K562 (cell line): ENCODE results near the gene SNRNP48. TPM values are rescaled to one million over a fixed set of nuclear protein-coding genes. Genes with fewer than 3 reads are reported as not detected.

Experiments used
- FOXP1 ChIP-seq: sonication (generic); formaldehyde crosslinking; IDR thresholded peaks from 2 replicates; pipeline ENCODE4 v1.8.0; 2022; ENCODE audit warnings: mild to moderate bottlenecking, missing genetic modification reagents
- GABPA ChIP-seq: fragments of 200-800 bp; sonication (Bioruptor generic); conservative IDR thresholded peaks from 2 replicates; pipeline ENCODE4 v1.6.1; 2016; ENCODE audit warnings: low read depth, missing genetic modification characterization, missing compliant biosample characterization
- HDAC6 ChIP-seq: IDR thresholded peaks from 2 replicates; pipeline ENCODE4 v1.6.1; 2012; ENCODE audit warnings: low read depth, mild to moderate bottlenecking, control low read depth, inconsistent platforms, low read length, moderate library complexity
- MNT ChIP-seq, 2 experiments: fragments of 450-650 bp; conservative IDR thresholded peaks; 2 replicates each; pipeline ENCODE4 v1.6.1; 2017; ENCODE audit warnings: mild to moderate bottlenecking in 2 of 2, moderate library complexity in 2 of 2
- RB1 ChIP-seq: fragments of 450-650 bp; IDR thresholded peaks from 2 replicates; pipeline ENCODE4 v1.6.1; 2017; ENCODE audit warnings: low read depth, mild to moderate bottlenecking
- TFAP4 ChIP-seq: sonication (generic); formaldehyde crosslinking; IDR thresholded peaks from 2 replicates; pipeline ENCODE4 v1.8.0; 2022; ENCODE audit warnings: missing genetic modification reagents, mild to moderate bottlenecking, moderate library complexity, borderline replicate concordance
- TSHZ1 ChIP-seq: fragments of 250-450 bp; sonication (Bioruptor Pico); IDR thresholded peaks from 2 replicates; pipeline ENCODE4 v1.4.0; 2020; ENCODE audit warnings: mild to moderate bottlenecking, moderate library complexity
- ZBTB40 ChIP-seq, 2 experiments: fragments of 450-650 bp in 1 of 2; sonication (generic) in 1 of 2; formaldehyde crosslinking in 1 of 2; IDR thresholded peaks; 2 replicates each; pipeline versions ENCODE4 v1.7.1 to v1.9.0; 2016 to 2022; ENCODE audit warnings: inconsistent platforms in 1 of 2, mild to moderate bottlenecking in 1 of 2, missing genetic modification reagents in 1 of 2
- ZNF12 ChIP-seq: sonication (generic); formaldehyde crosslinking; IDR thresholded peaks from 2 replicates; pipeline ENCODE4 v1.4.0; 2020; ENCODE audit warnings: mild to moderate bottlenecking, missing genetic modification reagents
- ZNF507 ChIP-seq: conservative IDR thresholded peaks from 2 replicates; pipeline ENCODE4 v1.6.1; 2017; ENCODE audit warnings: missing genetic modification characterization, missing compliant biosample characterization
- polyA plus RNA-seq, 8 experiments: library from polyadenylated mRNA; depleted of rRNA in 4 of 8; stranded (reverse) in 5 of 8; unstranded in 3 of 8; fragments of >200 nt; fragmentation: Nextera tagmentation in 2 of 8; fragmentation: Illumina TruSeq in 1 of 8; extraction: Ambion mirVana in 2 of 8; extraction: Trizol in 1 of 8; gene quantifications; 2 replicates each; pipeline versions ENCODE4 v1.2.1 to v1.2.3, GENCODE V29; 2011 to 2014; ENCODE audit warnings: inconsistent platforms in 1 of 8, missing spikeins in 1 of 8
- total RNA-seq, 7 experiments: library from RNA; depleted of rRNA in 6 of 7; stranded (reverse); fragments of >200 nt in 6 of 7; fragmentation: Illumina TruSeq in 2 of 7; extraction: Trizol in 2 of 7; gene quantifications; 2 replicates each; pipeline versions ENCODE4 v1.2.1 to v1.2.3, GENCODE V29; 2011 to 2021; ENCODE audit warnings: low replicate concordance in 1 of 7

Gene SNRNP48
- total and polyA plus RNA-seq, 9 of the 15 experiments (the other 6 are each of a cell fraction or from before 2014, with no cell fraction given): 6.2 to 32.9 (median 18.6) TPM

- TF ChIP-seq HDAC6: no peak
- TF ChIP-seq GABPA: no peak
- TF ChIP-seq ZNF12: no peak
- TF ChIP-seq ZNF507 (tag): no peak
- no peak for TF ChIP-seq TFAP4 (CRISPR knock-in tag)
- TF ChIP-seq RB1: no peak
- no peak for TF ChIP-seq MNT (conservative IDR thresholded peaks at IDR 0.05)
- no peak for TF ChIP-seq ZBTB40 (IDR thresholded peaks at IDR 0.05)
- TF ChIP-seq ZBTB40 (CRISPR knock-in tag; IDR thresholded peaks at IDR 0.05): no peak
- TF ChIP-seq FOXP1 (CRISPR knock-in tag): no peak
- no peak for TF ChIP-seq TSHZ1 (CRISPR knock-in tag)
Observed at GRCh38 chr6:7579851-7580250, 10.1 kb upstream of the SNRNP48 start (continued).
